Thoracic aorta (tissue), 2 donors: Measurements from ENCODE around the gene IGF1R. TPM values are rescaled to one million over a fixed set of nuclear protein-coding genes. Genes with fewer than 3 reads are reported as not detected.

Experiments used
- ATAC-seq: fragments of 150-250 bp; one replicate; pipeline ENCODE4 v1.8.0; 2017; ENCODE audit warnings: low read depth; ENCODE audit not compliant: insufficient number of reproducible peaks, low FRiP score
- DNase-seq: peaks from one replicate; pipeline ENCODE4 v3.0.0-alpha.2; 2020; ENCODE audit warnings: low spot score
- H3K27ac ChIP-seq, 2 donors: fragments of 200-600 bp; sonication (generic); 1 replicate in 1 of 2; 2 replicates in 1 of 2; pipeline ENCODE4 v1.5.1; 2016; ENCODE audit warnings: mild to moderate bottlenecking in 2 of 2, moderate library complexity in 2 of 2
- H3K27me3 ChIP-seq: fragments of 200-600 bp; sonication (generic); replicated peaks from 2 replicates; pipeline ENCODE4 v1.6.0; 2016; ENCODE audit warnings: mild to moderate bottlenecking; ENCODE audit not compliant: insufficient read depth
- H3K36me3 ChIP-seq: fragments of 200-600 bp; sonication (generic); one replicate; pipeline ENCODE4 v1.5.1; 2016
- H3K4me1 ChIP-seq, 2 donors: fragments of 200-600 bp; sonication (generic); 1 replicate in 1 of 2; 2 replicates in 1 of 2; pipeline versions ENCODE4 v1.5.1 to v1.6.0; 2016; ENCODE audit warnings: low read depth in 2 of 2, mild to moderate bottlenecking in 1 of 2; ENCODE audit not compliant: control insufficient read depth in 1 of 2
- H3K4me3 ChIP-seq: fragments of 200-600 bp; sonication (generic); 2 replicates; pipeline ENCODE4 v1.5.1; 2016; ENCODE audit warnings: mild to moderate bottlenecking
- H3K9me3 ChIP-seq: fragments of 200-600 bp; sonication (generic); 2 replicates; pipeline ENCODE4 v1.5.1; 2016
- total RNA-seq, 2 donors: library from RNA; depleted of rRNA; stranded (reverse); fragments of >200 nt; gene quantifications; one replicate each; pipeline versions ENCODE4 v1.1.0 to v1.2.3, GENCODE V29; 2016
- TF ChIP-seq, protein P1 (sequence below): fragments of 200-600 bp; sonication (generic); IDR thresholded peaks from one replicate; pipeline ENCODE4 v1.5.1; 2019; ENCODE audit warnings: antibody characterized with exemption

IGF1R gene
- total RNA-seq, 2 donors from 2014 or later, result 127 to 159 TPM

- H3K36me3 ChIP-seq, result no peaks in the 10 kb centered on the region
- no peak overlapping the region for H3K4me3 ChIP-seq
- H3K9me3 ChIP-seq, result no peaks in the 10 kb centered on the region
- no peak overlapping the region for H3K27ac ChIP-seq
- no peak for ATAC-seq
- no peaks in the 10 kb centered on the region for H3K4me1 ChIP-seq
- DNase-seq, result no peak
- TF ChIP-seq, protein P1, sequence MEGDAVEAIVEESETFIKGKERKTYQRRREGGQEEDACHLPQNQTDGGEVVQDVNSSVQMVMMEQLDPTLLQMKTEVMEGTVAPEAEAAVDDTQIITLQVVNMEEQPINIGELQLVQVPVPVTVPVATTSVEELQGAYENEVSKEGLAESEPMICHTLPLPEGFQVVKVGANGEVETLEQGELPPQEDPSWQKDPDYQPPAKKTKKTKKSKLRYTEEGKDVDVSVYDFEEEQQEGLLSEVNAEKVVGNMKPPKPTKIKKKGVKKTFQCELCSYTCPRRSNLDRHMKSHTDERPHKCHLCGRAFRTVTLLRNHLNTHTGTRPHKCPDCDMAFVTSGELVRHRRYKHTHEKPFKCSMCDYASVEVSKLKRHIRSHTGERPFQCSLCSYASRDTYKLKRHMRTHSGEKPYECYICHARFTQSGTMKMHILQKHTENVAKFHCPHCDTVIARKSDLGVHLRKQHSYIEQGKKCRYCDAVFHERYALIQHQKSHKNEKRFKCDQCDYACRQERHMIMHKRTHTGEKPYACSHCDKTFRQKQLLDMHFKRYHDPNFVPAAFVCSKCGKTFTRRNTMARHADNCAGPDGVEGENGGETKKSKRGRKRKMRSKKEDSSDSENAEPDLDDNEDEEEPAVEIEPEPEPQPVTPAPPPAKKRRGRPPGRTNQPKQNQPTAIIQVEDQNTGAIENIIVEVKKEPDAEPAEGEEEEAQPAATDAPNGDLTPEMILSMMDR, result no peak
- no peaks in the 10 kb centered on the region for H3K27me3 ChIP-seq
These were observed 20.1 kb upstream of the IGF1R start for GRCh38 chr15:98628216-98628615.

DNA sequence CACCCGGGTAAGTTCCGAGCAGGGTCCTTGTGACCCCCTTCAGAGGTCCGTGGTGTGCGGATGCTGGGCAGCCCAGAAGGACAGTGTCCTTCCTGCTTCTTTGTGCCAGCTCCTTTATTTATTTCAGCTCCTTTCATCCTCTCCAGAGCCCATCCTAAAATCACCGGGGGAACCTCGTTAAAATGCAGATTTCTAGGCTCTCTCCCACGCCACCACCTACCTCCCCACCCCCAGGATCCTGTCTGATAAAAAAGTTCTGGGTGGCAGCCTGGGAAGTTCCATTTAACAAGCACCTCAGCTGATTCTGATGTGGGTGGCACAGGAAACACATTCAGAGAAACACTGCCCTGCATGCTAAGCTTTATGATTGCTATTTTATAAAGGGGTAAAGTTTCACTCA is 12.5 kb upstream of the IGF1R start:
- Histone ChIP-seq H3K4me3 (no peak overlapping the region), H3K4me1 (no peaks in the 10 kb centered on the region), H3K36me3 (no peaks in the 10 kb centered on the region), H3K27ac (no peak overlapping the region), H3K27me3 (no peaks in the 10 kb centered on the region), H3K9me3 (no peaks in the 10 kb centered on the region)
- ATAC-seq, result no peak
- TF ChIP-seq, protein P1, result no peak
- DNase-seq, result no peak

DNA sequence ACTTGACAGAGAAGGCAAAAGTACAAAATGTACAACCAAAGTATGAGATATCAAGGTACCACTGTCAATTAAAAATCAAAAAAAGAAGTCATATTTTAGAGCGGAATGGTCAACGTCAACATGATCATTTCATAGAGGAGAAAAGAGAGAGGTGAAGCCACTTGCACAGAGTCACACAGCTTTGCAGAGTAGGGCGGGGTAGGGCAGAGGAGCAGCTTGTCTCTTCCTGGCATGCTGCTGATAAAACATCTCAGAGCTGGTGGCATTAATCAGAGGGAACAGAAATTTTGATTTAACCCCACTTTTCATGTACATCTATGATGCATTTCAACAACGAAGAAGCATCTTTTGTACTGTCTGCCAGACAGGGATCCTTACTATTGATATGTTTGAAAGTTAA is 5.2 kb upstream of the IGF1R start:
- Histone ChIP-seq H3K27ac (no peak overlapping the region), H3K36me3 (no peaks in the 10 kb centered on the region), H3K4me3 (no peak overlapping the region), H3K4me1 (no peaks in the 10 kb centered on the region), H3K27me3 (no peaks in the 10 kb centered on the region), H3K9me3 (no peaks in the 10 kb centered on the region)
- TF ChIP-seq, protein P1, result no peak
- no peak for ATAC-seq
- DNase-seq, result no peak

- no peak for DNase-seq
- H3K4me1 ChIP-seq, result no peaks in the 10 kb centered on the region
- TF ChIP-seq, protein P1, result no peak
- no peaks in the 10 kb centered on the region for H3K27me3 ChIP-seq
- peak overlapping the region; percentile 58 to 63 for H3K27ac ChIP-seq
- H3K9me3 ChIP-seq, result no peaks in the 10 kb centered on the region
- no peak for ATAC-seq
- peak overlapping the region; percentile 86 for H3K4me3 ChIP-seq
- H3K36me3 ChIP-seq, result no peaks in the 10 kb centered on the region
These were observed 1.8 kb upstream of the IGF1R start for GRCh38 chr15:98646546-98647025.

GRCh38 chr15:98647026-98647773 is 1.1 kb upstream of the IGF1R start:
- Histone ChIP-seq H3K27me3 (no peaks in the 10 kb centered on the region), H3K4me3 (peak overlapping the region; percentile 86), H3K4me1 (no peaks in the 10 kb centered on the region), H3K27ac (peak overlapping the region; percentile 63 to 72), H3K9me3 (no peaks in the 10 kb centered on the region), H3K36me3 (no peaks in the 10 kb centered on the region)
- TF ChIP-seq, protein P1, result peak; percentile 31
- ATAC-seq (peak; percentile 35), DNase-seq (no peak)
